Stimulated activated CD8-positive, alpha-beta memory T cell treated with anti-CD3 and anti-CD28 coated beads, Interleukin-12 subunit alpha, Interleukin-12 subunit beta, amount 100 ng/mL, for 1 hour (primary cell): Measurements from ENCODE around the gene SLC24A3.

Experiments used
- DNase-seq: peaks from one replicate; pipeline ENCODE4 v3.0.0-alpha.2; 2020; ENCODE audit warnings: low read depth

Gene SLC24A3

DNA sequence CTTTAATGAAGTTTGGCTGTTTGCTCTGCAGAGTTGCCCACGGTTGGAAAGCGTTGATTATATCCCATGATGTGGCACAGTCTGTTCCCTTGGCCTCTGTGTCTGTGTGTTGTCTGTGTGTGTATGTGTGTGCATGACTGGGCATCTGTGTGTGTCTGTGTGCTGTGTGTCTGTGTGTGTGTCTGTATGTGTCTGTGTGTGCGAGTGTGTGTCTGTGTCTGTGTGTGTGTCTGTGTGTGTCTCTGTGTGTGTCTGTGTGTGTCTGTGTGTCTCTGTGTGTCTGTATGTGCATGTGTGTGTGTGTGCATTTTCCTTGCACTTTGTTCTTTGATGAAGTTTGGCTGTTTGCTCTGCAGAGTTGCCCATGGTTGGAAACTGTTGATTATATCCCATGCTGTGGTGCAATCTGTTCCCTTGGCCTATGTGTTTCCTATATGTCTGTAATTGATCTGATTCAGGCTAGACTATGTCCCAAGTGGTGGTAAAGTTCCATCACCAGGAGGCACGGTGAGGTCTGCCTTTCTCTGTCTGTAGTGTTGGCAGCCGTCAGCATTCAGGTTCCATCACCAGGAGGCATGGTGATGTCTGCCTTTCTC is 467.6 kb downstream of the SLC24A3 start:
- DNase-seq: no peak

DNA sequence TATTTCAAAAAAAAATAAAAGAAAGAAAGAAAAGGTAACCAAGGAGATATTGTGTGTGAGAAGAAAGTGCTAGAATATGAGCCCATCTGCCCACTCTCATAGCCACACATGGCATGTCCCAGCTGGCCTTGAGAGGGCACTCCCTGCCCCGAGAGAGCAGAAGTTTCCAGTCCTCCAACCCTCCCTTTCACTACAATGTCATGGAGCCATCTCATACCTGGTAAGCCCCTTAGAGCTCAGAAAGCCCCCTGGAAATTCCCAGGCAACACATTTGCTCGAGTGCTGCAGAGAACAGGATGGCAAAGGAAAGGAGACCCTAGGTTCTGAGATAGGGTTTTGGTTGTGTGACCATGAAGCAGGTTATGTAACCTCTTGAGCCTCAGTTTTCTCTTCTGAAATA is 469.8 kb downstream of the SLC24A3 start:
- no peak for DNase-seq

DNA sequence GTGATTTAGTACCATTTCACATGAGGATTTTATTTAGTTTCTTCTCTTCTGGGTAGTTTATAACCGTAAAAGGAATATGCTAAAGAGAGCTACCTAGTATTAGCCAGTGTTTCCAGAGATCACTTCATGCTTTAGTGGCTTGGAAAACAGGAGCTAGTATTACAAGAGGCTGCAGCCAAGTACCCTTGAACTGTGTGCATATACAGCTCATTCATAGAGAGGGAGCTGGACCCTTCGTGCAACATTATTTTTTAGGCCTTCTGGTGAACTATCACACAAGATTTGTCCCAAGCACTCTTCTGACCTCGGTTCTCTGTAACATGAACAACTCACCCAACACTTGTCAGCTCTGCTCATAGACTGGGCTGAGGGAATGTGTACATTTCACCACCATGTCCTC is 470.7 kb downstream of the SLC24A3 start:
- DNase-seq: no peak

DNA sequence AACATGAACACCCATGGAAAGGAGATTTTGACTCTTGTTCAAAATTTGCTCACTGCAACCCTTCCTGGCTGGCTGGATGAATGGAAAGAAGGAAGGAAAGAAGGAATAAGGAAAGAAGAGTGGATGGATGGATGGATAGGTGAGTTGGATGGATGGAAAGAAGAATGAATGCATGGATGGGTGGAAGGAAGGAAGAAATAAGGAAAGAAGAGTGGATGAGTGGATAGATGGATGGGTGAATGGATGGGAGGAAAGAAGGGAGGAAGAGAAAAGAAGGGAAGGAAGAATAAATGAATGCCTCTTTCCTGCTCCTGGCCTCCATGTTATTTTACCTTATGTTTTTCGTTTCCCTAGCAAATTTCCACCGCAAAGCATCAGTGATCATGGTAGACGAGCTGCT is 471.4 kb downstream of the SLC24A3 start:
- no peak for DNase-seq

DNA sequence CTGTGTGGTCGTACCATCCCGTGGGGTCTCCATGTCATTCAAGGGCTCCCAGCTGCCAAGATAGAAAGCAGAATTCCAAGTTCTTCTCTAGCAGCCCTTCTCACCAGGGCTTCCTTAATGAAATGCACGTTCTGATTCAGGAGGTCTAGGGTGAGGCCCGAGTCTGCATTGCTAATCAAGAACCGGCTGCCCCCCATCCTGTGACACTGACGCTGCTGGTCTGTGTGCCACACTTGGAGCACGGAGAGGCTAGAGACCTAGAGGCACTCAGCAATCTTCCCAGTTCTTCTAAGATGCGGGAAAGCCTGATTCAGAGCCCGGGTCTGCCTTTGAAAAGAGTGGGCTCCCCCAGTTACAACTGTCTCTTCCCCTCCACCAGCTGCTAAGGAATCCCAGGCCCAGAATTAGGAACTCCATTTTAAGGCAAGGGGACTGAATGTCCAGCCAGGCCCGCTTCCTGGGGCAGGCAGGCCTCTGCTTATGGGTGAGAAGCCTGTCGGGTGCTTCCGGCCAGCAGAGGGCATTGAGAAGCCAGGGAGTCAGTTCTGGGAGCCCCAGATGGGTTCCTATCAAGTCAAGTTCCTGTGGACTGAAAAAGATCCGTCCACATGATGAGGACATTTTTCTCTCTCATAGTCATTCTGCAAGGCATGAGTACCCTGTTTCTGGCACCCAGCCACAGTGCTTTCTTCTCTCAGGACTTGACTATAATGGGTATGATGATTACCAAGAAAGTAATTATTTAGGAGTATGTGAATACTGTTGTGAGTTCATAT is 475.8 kb downstream of the SLC24A3 start:
- no peak for DNase-seq

DNA sequence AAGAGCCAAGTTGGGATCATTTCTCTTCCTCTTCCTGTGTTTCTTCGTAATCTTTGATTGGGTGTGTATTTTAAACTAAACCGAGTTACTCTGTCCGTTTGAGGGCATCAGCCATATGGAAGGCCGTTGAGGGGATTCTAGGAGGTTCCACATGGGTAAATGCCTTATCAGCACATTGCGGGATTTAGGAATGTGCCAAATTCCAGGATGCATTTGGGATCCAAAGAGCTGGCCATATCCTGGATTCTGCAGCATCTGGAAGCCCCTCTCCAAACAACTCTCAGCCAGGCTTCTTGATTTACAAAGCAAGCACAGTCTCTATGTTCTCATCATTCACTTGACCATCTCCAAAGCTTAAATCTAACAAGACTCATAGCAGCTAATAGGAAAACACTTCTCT is 478.0 kb downstream of the SLC24A3 start:
- no peak for DNase-seq

DNA sequence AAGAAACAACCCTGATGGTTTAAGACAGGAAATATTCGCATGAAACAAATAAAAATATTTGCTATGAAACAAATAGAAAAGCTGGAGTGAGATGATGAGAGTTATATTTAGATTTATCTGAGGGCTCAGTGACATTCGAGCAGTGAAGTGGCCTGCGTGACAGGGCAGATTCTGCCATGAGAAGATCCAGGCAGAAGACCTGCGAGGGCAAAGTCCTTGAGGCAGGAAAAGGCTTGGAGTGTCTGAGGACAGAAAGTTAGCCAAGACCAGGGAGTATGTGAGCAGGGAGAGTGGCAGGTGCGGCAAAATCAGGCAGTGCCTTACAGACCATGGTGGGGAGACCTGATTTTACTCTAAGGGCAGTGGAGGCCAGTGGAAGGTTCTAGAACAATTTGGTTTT is 478.7 kb downstream of the SLC24A3 start:
- DNase-seq: no peak

DNA sequence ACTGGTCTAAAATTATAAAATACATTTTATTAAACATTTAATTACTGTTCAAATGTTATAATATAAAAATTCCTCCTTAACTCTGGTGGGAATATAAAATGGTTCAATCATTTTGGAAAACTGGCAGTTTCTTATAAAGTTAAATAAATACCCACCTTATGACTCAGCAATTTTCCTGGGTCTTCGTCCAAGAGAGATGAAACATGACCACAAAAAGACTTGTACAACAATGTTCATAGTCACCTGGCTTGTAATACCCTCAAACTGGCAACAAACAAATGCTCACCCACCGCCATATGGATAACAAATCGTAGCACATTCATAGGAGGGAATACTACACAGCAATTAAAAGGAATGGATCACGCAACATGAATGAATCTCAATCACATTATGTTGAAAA is 479.7 kb downstream of the SLC24A3 start:
- DNase-seq: no peak

DNA sequence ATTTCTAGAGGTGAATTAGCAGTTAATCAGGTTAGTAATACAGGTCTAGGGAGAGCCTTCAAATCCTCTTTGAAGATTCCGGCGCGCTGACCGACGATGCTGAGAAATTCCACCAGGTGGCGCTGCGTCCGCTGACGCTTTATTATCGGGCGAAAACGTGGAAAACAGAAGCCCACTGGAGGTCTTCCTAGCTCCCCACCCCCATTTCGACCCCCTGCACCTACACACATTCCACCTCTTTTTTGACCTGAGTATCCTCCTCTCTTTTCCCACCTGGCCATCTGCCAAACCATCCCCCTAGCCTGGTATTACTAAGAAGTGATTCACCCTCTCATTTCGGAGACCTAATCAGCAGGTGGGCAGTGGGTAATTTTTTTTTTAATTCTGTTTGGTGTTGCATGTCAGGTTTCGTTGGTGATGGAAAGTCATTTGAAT is 480.3 kb downstream of the SLC24A3 start:
- peak; percentile 28 for DNase-seq

DNA sequence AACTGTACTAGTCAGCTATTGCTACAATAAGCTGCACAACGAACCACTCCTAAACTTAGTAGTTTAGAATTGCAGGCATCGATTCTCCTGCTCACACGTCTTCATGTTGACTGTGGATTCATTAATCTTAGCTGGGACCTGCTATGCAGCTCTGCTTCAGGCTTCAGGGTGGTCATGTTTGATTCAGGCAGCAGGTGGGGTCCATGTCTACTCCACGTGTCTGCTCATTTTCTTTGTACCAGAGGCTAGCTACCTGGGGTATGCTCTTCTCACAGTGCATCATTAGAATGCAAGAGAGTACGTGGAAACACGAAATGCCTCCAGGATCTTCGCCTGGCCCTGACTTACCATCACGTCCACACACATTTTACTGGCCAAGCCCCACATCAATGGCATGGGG is 481.1 kb downstream of the SLC24A3 start:
- no peak for DNase-seq

DNA sequence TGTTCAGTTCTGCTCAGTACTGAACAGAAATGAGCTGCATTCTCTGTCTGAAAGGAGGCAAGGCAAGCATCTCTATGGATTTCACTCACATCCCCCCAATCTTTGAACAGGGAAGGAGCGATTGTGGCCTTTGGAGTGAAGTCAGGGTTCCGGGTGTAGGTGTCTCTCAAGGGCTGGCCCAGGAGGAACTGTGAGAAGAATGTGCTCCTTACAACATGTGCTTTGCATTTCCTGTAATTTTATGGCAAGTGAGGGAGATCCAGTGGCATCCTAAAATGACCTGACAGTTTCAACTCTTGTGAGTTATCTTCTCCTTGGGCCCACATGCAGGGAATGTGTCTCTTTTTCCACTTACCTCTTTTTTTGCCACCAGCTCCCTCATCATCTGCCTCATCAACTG is 482.6 kb downstream of the SLC24A3 start:
- DNase-seq: no peak

DNA sequence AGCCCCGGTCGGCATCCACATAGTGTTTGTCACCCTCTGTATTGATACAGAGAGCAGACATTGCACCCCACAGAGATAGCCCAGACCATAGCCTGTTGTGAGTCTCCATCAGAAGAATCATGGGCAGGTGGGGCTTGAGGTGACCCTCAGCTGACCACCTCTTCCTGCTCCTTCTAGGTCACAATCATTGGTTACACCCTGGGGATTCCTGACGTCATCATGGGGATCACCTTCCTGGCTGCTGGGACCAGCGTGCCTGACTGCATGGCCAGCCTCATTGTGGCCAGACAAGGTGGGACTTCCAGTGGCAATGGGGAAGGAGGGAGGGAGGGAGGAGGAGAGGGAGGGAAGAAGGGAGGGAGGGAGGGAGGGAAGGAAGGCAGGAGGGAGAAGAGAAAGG is 484.2 kb downstream of the SLC24A3 start:
- DNase-seq: no peak

DNA sequence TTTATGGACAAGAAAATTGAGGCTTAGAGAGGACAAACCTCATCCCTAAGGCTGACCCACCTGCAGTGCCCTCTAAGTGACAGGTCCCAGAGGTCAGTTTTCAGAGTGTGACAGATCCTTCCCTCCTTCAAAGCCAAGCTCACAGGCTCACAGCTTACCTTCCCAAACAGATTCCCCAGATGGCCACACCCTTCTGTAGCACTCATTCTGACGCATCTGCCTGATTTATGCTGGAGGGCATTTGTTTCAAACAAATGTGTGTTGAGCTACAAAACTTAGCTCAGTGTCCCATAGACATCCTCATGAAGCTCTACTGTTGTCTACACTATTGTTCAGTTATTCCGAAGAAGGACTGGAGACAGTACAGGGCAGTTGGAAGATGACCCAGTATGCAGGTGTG is 485.0 kb downstream of the SLC24A3 start:
- no peak for DNase-seq

DNA sequence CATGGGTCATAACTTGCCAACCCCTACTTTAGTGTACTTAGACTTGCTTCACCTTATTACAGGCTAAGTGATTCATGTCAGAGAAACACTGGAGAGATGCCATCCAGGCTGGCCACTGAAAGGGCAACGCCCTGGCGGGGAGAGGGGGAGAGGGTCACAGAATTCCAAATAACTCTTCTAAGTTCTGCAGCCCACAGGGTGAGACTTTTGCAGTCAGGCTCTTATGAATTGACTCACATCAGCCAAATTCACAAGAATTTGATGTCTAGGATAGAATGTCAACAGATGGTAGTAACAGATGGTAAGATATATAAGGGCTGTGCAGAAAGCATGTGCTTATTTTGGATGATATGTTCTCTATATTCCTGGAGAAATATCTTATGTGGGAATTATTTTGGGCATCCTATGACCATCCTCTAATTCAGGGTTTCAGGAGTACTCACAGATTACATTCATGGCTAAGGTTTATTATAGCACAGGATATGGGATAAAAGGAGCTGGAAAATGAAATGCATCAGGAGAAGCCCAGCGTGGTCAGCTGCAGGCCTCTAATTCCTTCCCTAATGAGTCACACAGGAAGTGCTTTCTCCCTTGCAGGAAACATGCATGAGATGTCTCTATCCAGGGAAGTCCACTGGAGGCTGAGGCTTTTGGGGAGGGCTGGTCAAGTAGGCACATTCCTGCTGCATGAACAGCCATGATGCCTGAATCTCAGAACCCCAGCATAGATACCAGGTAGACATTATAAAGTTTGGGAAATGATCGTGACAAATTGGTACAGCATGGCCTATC is 486.9 kb downstream of the SLC24A3 start:
- DNase-seq: no peak

DNA sequence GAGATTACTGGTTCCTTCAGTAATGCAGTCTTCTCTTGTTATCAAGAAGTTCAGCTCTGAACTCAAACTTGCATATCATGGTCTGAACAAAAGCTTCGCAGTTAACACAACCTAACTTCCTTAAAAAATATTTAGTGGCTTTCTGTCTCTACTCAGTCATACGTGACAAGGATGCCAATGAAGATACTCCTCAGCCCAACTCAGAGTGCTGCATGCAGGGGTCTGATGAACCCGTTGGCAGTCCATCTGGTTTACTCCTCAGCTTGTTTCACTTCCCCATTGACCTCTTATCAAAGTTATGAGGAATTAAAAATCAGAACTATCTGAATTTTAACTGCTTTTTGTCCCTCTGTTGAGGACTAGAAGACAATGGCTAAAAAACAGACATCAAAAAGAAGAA is 489.0 kb downstream of the SLC24A3 start:
- no peak for DNase-seq

DNA sequence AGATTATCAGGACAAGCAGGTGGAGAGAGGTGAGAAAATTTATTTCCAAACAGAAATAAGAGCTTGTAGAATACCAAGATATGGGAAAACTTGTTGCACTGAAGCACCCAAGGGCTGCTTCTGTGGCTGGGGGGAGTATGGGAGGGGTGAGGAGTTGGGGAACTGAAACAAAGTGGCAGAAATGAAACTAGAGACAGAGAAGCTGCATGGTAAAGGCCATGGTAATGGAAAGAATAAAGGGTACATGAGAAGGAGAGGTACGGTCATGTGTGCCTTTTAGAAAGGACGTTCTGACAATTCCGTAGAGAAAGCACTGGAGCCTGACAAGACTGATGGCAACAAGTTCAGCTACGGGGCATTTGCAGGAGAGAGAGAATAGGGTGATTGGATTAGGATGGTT is 494.0 kb downstream of the SLC24A3 start:
- no peak for DNase-seq

DNA sequence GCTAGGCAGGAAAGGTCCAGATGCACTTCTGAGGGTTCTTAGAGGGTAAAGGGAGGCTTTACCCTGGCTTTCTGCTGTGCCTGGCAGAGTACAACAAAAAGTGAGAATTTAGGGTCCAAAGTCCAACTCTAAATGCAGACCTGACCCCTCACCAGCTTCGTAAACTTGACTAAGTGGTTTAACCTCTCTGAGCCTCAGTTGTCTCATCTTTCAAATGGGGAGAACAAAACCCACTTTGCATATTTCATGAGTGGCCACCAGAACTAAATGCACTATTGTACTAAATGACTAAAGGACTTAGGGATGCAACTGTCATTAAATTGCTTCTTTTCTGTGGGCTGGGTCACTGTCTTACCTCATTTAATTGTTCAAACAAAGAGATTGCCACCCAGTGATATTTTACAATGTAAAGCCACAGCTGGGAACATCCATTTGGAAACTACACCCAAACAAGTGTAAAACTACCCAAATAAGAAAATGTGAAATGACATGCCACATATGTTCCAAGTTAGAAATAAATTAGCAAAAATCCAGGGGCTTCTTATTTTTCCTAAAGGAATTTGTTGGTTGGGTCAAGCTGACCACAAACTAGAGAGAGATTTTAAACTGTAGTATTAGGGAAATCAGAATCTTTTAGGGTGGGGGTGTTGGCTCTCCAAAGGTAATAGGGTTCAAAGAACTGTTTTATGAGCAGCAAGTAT is 497.3 kb downstream of the SLC24A3 start:
- no peak for DNase-seq

DNA sequence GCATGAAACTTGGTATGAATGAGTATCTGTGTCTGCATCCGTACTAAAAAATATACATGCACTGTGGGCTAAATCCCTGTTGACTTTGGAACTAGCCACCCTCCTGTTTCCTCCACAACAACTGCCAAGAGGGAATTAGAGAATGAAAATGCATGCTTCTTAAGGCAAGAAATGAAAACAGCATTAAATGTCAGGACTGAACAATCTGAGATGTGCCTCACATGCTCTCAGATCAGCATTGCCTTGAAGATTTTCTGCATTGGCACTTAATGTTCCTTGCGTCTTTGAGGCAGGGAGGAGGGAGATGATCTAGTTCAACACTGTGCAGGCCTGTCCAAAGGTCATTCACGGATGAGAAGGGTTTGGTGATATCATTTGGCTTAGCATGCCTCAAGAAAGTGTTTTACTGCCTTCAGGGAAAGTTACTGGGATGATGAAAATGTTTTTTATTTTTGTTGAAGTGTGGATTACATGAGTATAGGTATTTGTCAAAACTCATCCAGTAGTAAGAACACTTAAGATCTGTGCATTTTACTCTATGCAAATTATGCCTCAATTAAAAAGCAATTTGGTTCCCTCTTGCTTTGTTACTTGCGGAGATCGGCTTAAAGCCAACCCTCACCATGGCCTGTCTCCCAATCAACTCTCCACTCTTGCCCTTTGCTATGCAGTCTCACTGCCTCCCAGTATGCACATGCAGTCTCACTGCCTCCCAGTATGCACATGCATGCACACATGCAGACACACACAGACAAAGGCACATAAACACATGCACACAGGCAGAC is 498.1 kb downstream of the SLC24A3 start:
- DNase-seq: no peak

DNA sequence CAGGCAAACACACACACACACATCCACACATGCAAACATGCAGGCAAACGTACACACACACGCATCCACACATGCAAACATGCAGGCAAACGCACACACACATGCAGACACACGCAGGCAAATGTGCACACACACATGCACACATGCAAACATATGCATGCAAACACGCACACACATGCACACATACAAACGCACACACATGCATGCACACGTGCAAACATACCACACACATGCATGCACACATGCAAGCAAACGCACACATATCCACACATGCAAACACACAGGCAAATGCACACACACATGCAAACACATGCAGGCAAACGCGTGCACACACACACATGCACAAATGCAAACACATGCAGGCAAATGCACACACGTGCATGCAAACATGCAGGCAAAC is 498.7 kb downstream of the SLC24A3 start:
- DNase-seq: no peak

DNA sequence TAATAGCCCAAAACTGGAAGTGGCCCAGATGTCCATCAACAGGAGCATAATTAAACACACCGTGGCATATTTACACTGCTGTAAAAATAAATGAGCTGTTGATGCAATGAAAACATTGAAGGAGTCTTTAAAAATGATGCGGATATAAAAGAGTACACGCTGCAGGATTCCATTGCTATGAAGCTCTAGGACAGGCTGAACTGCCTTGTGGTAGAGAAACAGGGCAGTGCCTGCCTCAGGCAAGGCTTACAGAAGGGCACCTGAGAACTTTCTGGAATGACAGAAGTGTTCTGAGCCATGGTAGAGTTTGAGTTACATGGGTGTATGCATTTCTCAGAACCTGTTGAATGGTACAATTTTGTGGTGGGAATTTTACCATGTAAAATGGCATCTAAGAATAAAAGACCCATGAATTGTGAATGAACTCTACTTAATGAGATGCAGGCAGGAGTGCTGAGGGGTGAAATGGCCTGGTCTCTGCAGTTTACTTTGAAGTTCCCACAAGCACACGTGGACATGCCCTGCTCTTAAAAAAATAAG is 500.3 kb downstream of the SLC24A3 start:
- DNase-seq: no peak

DNA sequence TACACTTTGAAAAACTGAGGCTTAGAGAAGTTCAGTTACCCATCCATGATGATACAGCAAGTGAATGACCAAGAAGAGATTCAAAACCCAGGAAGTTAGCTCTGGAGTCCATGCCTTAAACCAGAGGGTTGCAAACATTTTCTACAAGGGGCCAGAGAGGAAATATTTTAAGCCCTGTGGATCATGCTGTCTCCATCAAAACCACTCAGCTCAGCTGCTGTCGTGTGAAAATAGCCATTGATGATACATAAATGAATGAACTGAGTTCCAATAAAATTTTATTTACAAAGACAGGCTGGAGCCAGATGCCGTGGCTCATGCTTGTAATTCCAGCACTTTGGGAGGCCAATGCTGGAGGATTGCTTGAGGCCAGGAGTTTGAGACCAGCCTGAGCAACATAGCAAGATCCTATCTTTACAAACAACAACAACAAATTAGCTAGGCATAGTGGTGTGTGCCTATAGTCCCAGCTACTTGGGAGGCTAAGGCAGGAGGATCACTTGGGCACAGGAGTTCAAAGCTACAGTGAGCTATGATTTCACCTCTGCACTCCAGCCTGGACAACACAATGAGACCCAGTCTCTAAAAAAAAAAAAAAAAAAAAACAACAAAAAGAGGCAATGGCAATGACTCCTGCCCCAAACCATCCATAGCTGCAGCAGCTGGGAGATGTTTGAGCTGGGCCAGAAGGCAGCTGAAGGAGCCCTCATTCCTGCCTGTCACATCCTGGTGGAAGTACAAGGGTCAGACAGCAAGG is 501.6 kb downstream of the SLC24A3 start:
- DNase-seq: no peak
